IMR-90 (cell line): ENCODE results near the gene NXPE1. TPM values are rescaled to one million over a fixed set of nuclear protein-coding genes. Genes with fewer than 3 reads are reported as not detected.

ENCODE experiments used
- ATAC-seq: fragments of 200-7000 bp; cut with Tn5 transposase; 2 replicates; pipeline ENCODE4 v1.9.1; 2020; ENCODE audit warnings: low read depth, mild to moderate bottlenecking, moderate library complexity
- BruUV-seq: library from RNA; stranded (reverse); fragments of 400-500 nt; replicated peaks from 2 replicates; lab custom pipeline; 2021; lab: Mats Ljungman, UMichigan
- CTCF ChIA-PET: fragments of 300-600 bp; formaldehyde crosslinking; extraction: SDS; loops from one replicate; lab custom pipeline; 2021; ENCODE audit warnings: antibody characterized with exemption; lab: Yijun Ruan, JAX
- POLR2A ChIA-PET: fragments of 300-600 bp; sonication (Branson Sonifier 250); formaldehyde crosslinking; loops from one replicate; lab custom pipeline; 2022; ENCODE audit warnings: antibody characterized with exemption; ENCODE audit not compliant: unreplicated experiment; lab: Charles Lee
- DNase-seq: peaks from one replicate; pipeline ENCODE4 v3.0.0; 2013
- H2AFZ ChIP-seq: replicated peaks from 2 replicates; pipeline ENCODE3; 2013; ENCODE audit warnings: low read length, mild to moderate bottlenecking; ENCODE audit not compliant: poor library complexity
- H2AK5ac ChIP-seq: 2 replicates; pipeline ENCODE4 v1.6.1; 2013; ENCODE audit warnings: low read depth, low read length, inconsistent platforms
- H2AK9ac ChIP-seq: replicated peaks from 2 replicates; pipeline ENCODE3; 2013; ENCODE audit warnings: mild to moderate bottlenecking, low read depth, low read length, moderate library complexity; ENCODE audit not compliant: poor library complexity
- H2BK120ac ChIP-seq: 2 replicates; pipeline ENCODE4 v1.6.1; 2013; ENCODE audit warnings: low read depth, low read length, inconsistent platforms
- H2BK15ac ChIP-seq: 3 replicates; pipeline ENCODE4 v1.6.1; 2013; ENCODE audit warnings: low read depth, low read length, inconsistent platforms
- H2BK20ac ChIP-seq: 2 replicates; pipeline ENCODE4 v1.6.1; 2013; ENCODE audit warnings: low read depth, mild to moderate bottlenecking, inconsistent platforms, low read length, moderate library complexity
- H2BK5ac ChIP-seq: 2 replicates; pipeline ENCODE4 v1.6.1; 2013; ENCODE audit warnings: mild to moderate bottlenecking, low read depth, low read length, inconsistent platforms; ENCODE audit not compliant: poor library complexity, severe bottlenecking
- H3K14ac ChIP-seq: replicated peaks from 2 replicates; pipeline ENCODE4 v1.6.1; 2013; ENCODE audit warnings: low read depth, low read length, inconsistent platforms
- H3K18ac ChIP-seq: 2 replicates; pipeline ENCODE4 v1.6.1; 2013; ENCODE audit warnings: low read depth, low read length, control low read depth
- H3K23ac ChIP-seq: 2 replicates; pipeline ENCODE4 v1.6.1; 2013; ENCODE audit warnings: low read depth, low read length, inconsistent platforms
- H3K27ac ChIP-seq: 2 replicates; pipeline ENCODE4 v1.5.1; 2013; ENCODE audit warnings: mild to moderate bottlenecking, control low read depth, low read length; ENCODE audit not compliant: insufficient read depth
- H3K27me3 ChIP-seq: 2 replicates; pipeline ENCODE4 v1.6.1; 2013; ENCODE audit warnings: low read length; ENCODE audit not compliant: control insufficient read depth, insufficient read depth
- H3K36me3 ChIP-seq: 2 replicates; pipeline ENCODE4 v1.6.1; 2013; ENCODE audit warnings: low read length, mixed read lengths; ENCODE audit not compliant: control insufficient read depth, insufficient read depth
- H3K4ac ChIP-seq: 2 replicates; pipeline ENCODE4 v1.6.1; 2013; ENCODE audit warnings: low read depth, low read length, inconsistent platforms
- H3K4me1 ChIP-seq: 2 replicates; pipeline ENCODE4 v1.6.1; 2013; ENCODE audit warnings: low read length, mixed read lengths; ENCODE audit not compliant: control insufficient read depth, insufficient read depth
- H3K4me2 ChIP-seq: 2 replicates; pipeline ENCODE4 v1.6.1; 2013; ENCODE audit warnings: low read depth, mild to moderate bottlenecking, control low read depth, low read length, moderate library complexity
- H3K4me3 ChIP-seq: 2 replicates; pipeline ENCODE4 v1.5.1; 2013; ENCODE audit warnings: low read depth, mild to moderate bottlenecking, control low read depth, low read length, moderate library complexity; ENCODE audit not compliant: insufficient read depth
- H3K56ac ChIP-seq: 2 replicates; pipeline ENCODE4 v1.6.1; 2013; ENCODE audit warnings: low read length, inconsistent platforms; ENCODE audit not compliant: insufficient read depth; ENCODE audit errors: extremely low read depth
- H3K79me1 ChIP-seq, 2 experiments: 2 replicates each; pipeline ENCODE4 v1.6.1; 2013; ENCODE audit warnings: low read length in 2 of 2, inconsistent platforms in 1 of 2, low read depth in 1 of 2
- H3K9ac ChIP-seq: 2 replicates; pipeline ENCODE4 v1.6.1; 2013; ENCODE audit warnings: low read depth, low read length, control low read depth
- H3K9me1 ChIP-seq: 2 replicates; pipeline ENCODE4 v1.6.1; 2013; ENCODE audit warnings: low read length, inconsistent platforms; ENCODE audit not compliant: insufficient read depth
- H3K9me3 ChIP-seq: 2 replicates; pipeline ENCODE4 v1.6.1; 2013; ENCODE audit warnings: low read length; ENCODE audit not compliant: control insufficient read depth, insufficient read depth
- H4K20me1 ChIP-seq: 2 replicates; pipeline ENCODE4 v1.6.1; 2013; ENCODE audit warnings: low read length, inconsistent platforms; ENCODE audit not compliant: insufficient read depth
- H4K5ac ChIP-seq: 2 replicates; pipeline ENCODE4 v1.6.1; 2013; ENCODE audit warnings: mild to moderate bottlenecking, low read depth, low read length, control low read depth
- H4K8ac ChIP-seq, 2 experiments: 2 replicates each; pipeline ENCODE4 v1.6.1; 2013; ENCODE audit warnings: low read depth in 2 of 2, low read length in 2 of 2, control low read depth in 1 of 2, inconsistent platforms in 1 of 2
- H4K91ac ChIP-seq: 2 replicates; pipeline ENCODE4 v1.6.1; 2013; ENCODE audit warnings: low read depth, low read length, inconsistent platforms; ENCODE audit not compliant: insufficient read depth
- BHLHE40 ChIP-seq: fragments of 150-350 bp; IDR thresholded peaks from 2 replicates; pipeline ENCODE4 v1.6.1; 2016; ENCODE audit warnings: mild to moderate bottlenecking, low read depth, low read length
- WGBS, 2 experiments: methylation state at CpG; one replicate each; pipeline versions ENCODE4 v1.1.5 to v1.1.7; 2013; ENCODE audit warnings: missing lambda C conversion rate in 2 of 2; ENCODE audit not compliant: insufficient read length in 1 of 2; ENCODE audit errors: extremely low coverage in 2 of 2; 5-methylcytosine and 5-hydroxymethylcytosine counted together
- dilution Hi-C: fragments of 300-500 bp; cut with HindIII; formaldehyde crosslinking; loops from one replicate; pipeline ENCODE4 v1.14.3; 2018; ENCODE audit warnings: low sequenced_read_pairs; ENCODE audit not compliant: unreplicated experiment
- in situ Hi-C: fragments of 300-500 bp; cut with MboI; formaldehyde crosslinking; loops from 3 replicates; pipeline ENCODE4 v1.14.3; 2019; ENCODE audit warnings: low sequenced_read_pairs, inconsistent platforms, mixed read lengths
- intact Hi-C: fragments of 100-400 bp; cut with micrococcal nuclease; formaldehyde crosslinking; loops from 2 replicates; pipeline ENCODE4 v1.10.0; 2022
- polyA plus RNA-seq, 3 experiments: library from polyadenylated mRNA; depleted of rRNA; stranded (reverse); fragments of >200 nt; gene quantifications; 2 replicates each; pipeline ENCODE4 v1.2.3, GENCODE V29; 2012; ENCODE audit warnings: low replicate concordance in 1 of 3
- total RNA-seq: library from RNA; depleted of rRNA; stranded (reverse); fragments of >200 nt; gene quantifications from 2 replicates; pipeline ENCODE4 v1.2.3, GENCODE V29; 2012

Gene NXPE1
- total and polyA plus RNA-seq, 2 of the 4 experiments (the other 2 are of a cell fraction): not detected

DNA sequence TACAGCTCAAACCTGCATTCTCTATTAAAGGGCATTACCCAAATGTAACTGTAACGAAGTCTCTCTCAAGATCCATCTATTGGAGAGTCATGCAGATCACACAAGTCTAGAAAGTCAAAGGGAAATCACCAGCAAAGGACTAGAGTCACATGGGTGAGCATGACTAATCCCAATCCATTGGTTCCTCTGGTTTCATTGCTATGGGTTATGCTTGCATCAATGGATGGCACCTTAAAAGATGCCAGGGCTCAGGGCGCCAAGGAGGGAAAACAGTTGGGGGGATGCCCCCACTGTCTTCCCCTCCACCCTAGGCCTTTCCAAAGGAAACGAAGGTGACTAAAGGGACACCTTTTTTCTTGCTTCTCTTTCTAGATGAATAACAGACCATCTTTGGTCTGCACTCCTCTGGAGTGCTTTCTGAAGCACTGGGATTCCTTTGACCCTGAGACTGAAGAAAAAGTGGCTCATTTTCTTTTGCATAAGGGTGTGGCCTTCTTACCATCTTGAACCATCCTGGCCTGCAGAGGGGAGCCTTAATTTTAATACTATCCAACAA lies 27.8 kb upstream of the NXPE1 start:
- Histone ChIP-seq H3K27me3 (no peaks in the 10 kb centered on the region), H3K4me1 (no peaks in the 10 kb centered on the region), H4K5ac (no peak overlapping the region), H2AK5ac (no peak overlapping the region), H3K23ac (no peak overlapping the region), H2AK9ac (no peak overlapping the region), H3K79me1 (no peaks in the 10 kb centered on the region), H3K27ac (no peak overlapping the region), H3K56ac (no peak overlapping the region), H4K91ac (no peak overlapping the region), H2AFZ (no peak overlapping the region), H3K36me3 (no peaks in the 10 kb centered on the region), H3K9me3 (peaks cover 4% of the 10 kb centered on the region), H3K4me2 (no peak overlapping the region), H3K9ac (no peak overlapping the region), H3K18ac (no peak overlapping the region), H3K4me3 (no peak overlapping the region), H2BK20ac (no peak overlapping the region), H3K9me1 (no peaks in the 10 kb centered on the region), H3K14ac (no peak overlapping the region), H2BK15ac (no peak overlapping the region), H4K20me1 (no peaks in the 10 kb centered on the region), H3K4ac (no peak overlapping the region), H4K8ac (no peak overlapping the region), H2BK5ac (no peak overlapping the region), H2BK120ac (no peak overlapping the region)
- no CpG with 5 or more reads among the region's 3 CpGs for WGBS, 2 experiments
- no peak for TF ChIP-seq BHLHE40
- no peak for ATAC-seq
- dilution Hi-C loops: no loop called here
- BruUV-seq: no TSS peak
- in situ Hi-C loops: loop anchor here (10.0 to 25.0 kb wide), 2 partner anchors 243 to 575 kb away; no protein-coding TSS in a partner anchor
- intact Hi-C loops: loop anchor here (2.0 kb wide), 1 partner anchor 247 kb away; no protein-coding TSS in a partner anchor
- POLR2A ChIA-PET: no interaction called here
- CTCF ChIA-PET: no interaction called here
- no peak for DNase-seq
